NB4 (cell line): ENCODE results near the gene IQGAP2.

Experiments
- DNase-seq: peaks from one replicate; pipeline ENCODE4 v3.0.0; 2010; ENCODE audit warnings: low read depth
- H3K4me3 ChIP-seq: one replicate; pipeline ENCODE4 v1.5.1; 2011; ENCODE audit warnings: mild to moderate bottlenecking, low read depth, low read length, moderate library complexity
- CTCF ChIP-seq: IDR thresholded peaks from one replicate; pipeline ENCODE4 v1.5.1; 2012; ENCODE audit warnings: low read depth, low read length
- MAX ChIP-seq: IDR thresholded peaks from 2 replicates; pipeline ENCODE4 v1.6.1; 2011; ENCODE audit warnings: low read depth, low read length
- MYC ChIP-seq: IDR thresholded peaks from 2 replicates; pipeline ENCODE4 v1.6.1; 2011; ENCODE audit warnings: low read depth, low read length
- POLR2A ChIP-seq: IDR thresholded peaks from 2 replicates; pipeline ENCODE4 v1.6.1; 2011; ENCODE audit warnings: mild to moderate bottlenecking; ENCODE audit not compliant: insufficient read length; ENCODE audit errors: extremely low read depth

Gene IQGAP2

GRCh38 chr5:76386360-76386759 is 16.7 kb upstream of the IQGAP2 start:
- DNase-seq: no peak
- no peak overlapping the region for H3K4me3 ChIP-seq
- TF ChIP-seq POLR2A (no peak), CTCF (no peak), MYC (no peak)

- no peak for TF ChIP-seq POLR2A
- no peak for TF ChIP-seq MYC
- TF ChIP-seq MAX: no peak
- no peak for TF ChIP-seq CTCF
- no peak overlapping the region for H3K4me3 ChIP-seq
- DNase-seq: no peak
Observed at GRCh38 chr5:76388236-76388635, 14.8 kb upstream of the IQGAP2 start.

GRCh38 chr5:76388791-76389512 is 14.1 kb upstream of the IQGAP2 start:
- TF ChIP-seq MYC (no peak), CTCF (no peak), POLR2A (no peak), MAX (no peak)
- no peak for DNase-seq
- no peak overlapping the region for H3K4me3 ChIP-seq

GRCh38 chr5:76389513-76390154 is 13.5 kb upstream of the IQGAP2 start:
- no peak for DNase-seq
- H3K4me3 ChIP-seq: no peak overlapping the region
- TF ChIP-seq POLR2A (no peak), MAX (no peak), CTCF (no peak), MYC (no peak)

- TF ChIP-seq CTCF (no peak), POLR2A (no peak), MAX (no peak), MYC (no peak)
- H3K4me3 ChIP-seq: no peak overlapping the region
- DNase-seq: no peak
Observed at GRCh38 chr5:76391014-76391413, 12.1 kb upstream of the IQGAP2 start.
